Chondrocyte (in vitro differentiated cells): ENCODE measurements around the gene CHP2. TPM values are rescaled to one million over a fixed set of nuclear protein-coding genes. Genes with fewer than 3 reads are reported as not detected.

Source experiments
- DNase-seq: peaks from one replicate; pipeline ENCODE4 v3.0.0; 2021; ENCODE audit warnings: mixed read lengths, low spot score
- H3K27ac Mint-ChIP-seq: one replicate; pipeline ENCODE4 v1.8.0; 2021; ENCODE audit warnings: mild to moderate bottlenecking, moderate library complexity, mixed read lengths; ENCODE audit not compliant: unreplicated experiment
- H3K27me3 Mint-ChIP-seq: 2 replicates; pipeline ENCODE4 v1.8.0; 2021; ENCODE audit warnings: low read depth, mixed read lengths
- H3K36me3 Mint-ChIP-seq: 2 replicates; pipeline ENCODE4 v1.8.0; 2021; ENCODE audit warnings: low read depth, mixed read lengths
- H3K4me1 Mint-ChIP-seq: 2 replicates; pipeline ENCODE4 v1.8.0; 2021; ENCODE audit warnings: low read depth, mild to moderate bottlenecking, mixed read lengths
- H3K4me3 Mint-ChIP-seq: one replicate; pipeline ENCODE4 v1.8.0; 2021; ENCODE audit warnings: mild to moderate bottlenecking, moderate library complexity, mixed read lengths; ENCODE audit not compliant: unreplicated experiment
- H3K9me3 Mint-ChIP-seq: 2 replicates; pipeline ENCODE4 v1.8.0; 2021; ENCODE audit warnings: low read depth, mixed read lengths
- total RNA-seq: library from RNA; stranded (reverse); gene quantifications from 3 replicates; pipeline ENCODE4 v1.2.1, GENCODE V29; 2021
- TF ChIP-seq, protein P1 (sequence below): fragments of 200-600 bp; sonication (generic); IDR thresholded peaks from 2 replicates; pipeline ENCODE4 v1.5.0; 2021; ENCODE audit warnings: antibody characterized with exemption, mild to moderate bottlenecking, moderate library complexity

The CHP2 gene
- total RNA-seq, 1 donor from 2014 or later = not detected

DNA sequence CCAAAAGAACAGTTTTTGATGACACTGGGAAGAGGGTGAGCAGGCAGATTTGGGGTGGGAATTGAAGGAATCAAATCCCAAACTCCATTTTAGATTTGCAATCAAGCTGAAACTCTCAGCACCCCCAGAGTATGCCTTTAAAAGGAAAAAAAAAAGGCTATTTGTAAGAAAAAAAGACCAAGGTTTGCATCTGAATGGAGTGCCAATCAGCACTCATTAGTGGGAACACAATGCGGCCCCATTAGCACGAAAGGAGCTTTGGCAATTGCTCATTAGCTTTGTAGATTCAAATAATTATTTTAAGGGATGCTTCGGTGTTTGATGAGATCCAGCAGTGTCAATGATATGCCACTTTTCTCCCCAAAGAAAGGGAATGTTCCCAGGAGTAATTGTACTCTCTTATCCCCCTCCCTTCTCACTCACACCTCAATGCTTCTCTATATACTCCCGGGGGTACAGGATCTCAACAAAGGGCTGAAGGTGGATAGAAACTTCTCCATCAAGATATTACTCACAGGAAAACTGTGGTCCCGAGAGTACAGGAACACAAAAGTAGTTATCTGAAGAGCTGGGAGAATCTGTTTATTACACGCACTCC lies 32.2 kb downstream of the CHP2 start:
- peaks cover 3% of the 10 kb centered on the region for H3K9me3 Mint-ChIP-seq
- DNase-seq = no peak
- H3K4me3 Mint-ChIP-seq = no peak overlapping the region
- H3K27me3 Mint-ChIP-seq = peaks cover 20% of the 10 kb centered on the region
- TF ChIP-seq, protein P1, sequence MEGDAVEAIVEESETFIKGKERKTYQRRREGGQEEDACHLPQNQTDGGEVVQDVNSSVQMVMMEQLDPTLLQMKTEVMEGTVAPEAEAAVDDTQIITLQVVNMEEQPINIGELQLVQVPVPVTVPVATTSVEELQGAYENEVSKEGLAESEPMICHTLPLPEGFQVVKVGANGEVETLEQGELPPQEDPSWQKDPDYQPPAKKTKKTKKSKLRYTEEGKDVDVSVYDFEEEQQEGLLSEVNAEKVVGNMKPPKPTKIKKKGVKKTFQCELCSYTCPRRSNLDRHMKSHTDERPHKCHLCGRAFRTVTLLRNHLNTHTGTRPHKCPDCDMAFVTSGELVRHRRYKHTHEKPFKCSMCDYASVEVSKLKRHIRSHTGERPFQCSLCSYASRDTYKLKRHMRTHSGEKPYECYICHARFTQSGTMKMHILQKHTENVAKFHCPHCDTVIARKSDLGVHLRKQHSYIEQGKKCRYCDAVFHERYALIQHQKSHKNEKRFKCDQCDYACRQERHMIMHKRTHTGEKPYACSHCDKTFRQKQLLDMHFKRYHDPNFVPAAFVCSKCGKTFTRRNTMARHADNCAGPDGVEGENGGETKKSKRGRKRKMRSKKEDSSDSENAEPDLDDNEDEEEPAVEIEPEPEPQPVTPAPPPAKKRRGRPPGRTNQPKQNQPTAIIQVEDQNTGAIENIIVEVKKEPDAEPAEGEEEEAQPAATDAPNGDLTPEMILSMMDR = no peak
- no peak overlapping the region for H3K27ac Mint-ChIP-seq
- no peaks in the 10 kb centered on the region for H3K36me3 Mint-ChIP-seq
- no peaks in the 10 kb centered on the region for H3K4me1 Mint-ChIP-seq

DNA sequence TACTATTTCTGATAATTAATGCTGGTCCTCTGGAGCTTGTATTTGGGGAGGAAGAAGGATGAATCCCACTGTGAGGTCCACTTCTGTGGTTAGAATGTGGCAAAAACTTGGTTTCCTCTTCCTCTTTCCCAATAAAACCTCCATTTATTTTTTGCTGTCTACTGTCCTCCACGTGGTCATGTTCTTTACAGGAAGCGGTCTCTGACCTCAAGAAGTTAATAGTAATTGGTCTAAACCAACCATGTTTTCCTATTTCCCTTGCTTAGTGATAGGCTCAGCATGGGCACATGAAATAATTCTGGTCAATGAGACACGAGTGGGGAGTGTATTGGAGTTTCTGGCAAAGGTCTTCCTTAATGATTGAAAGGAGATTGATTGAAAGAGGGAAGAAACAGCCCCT lies 33.9 kb downstream of the CHP2 start:
- Mint-ChIP-seq H3K27me3 (peaks cover 16% of the 10 kb centered on the region), H3K4me3 (no peak overlapping the region), H3K4me1 (no peaks in the 10 kb centered on the region), H3K9me3 (peaks cover 3% of the 10 kb centered on the region), H3K36me3 (no peaks in the 10 kb centered on the region), H3K27ac (no peak overlapping the region)
- TF ChIP-seq, protein P1 = no peak
- no peak for DNase-seq

DNA sequence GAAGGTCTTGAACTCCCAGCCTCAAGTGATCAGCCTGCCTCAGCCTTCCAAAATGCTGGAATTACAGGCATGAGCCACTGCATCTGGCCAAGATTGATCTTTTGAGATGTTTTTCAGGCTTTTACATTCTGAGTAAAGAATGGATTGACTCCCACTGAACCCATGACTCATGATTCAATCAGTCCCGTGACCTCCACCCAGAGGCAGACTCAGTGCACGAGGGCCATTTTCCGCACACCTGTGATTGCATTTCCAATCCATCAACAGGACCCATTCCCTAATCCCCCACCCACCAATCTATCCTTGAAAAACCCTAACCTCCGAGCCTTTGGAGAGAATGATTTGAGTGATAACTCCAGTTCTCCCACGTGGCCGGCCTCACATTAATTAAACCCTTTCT lies 40.6 kb downstream of the CHP2 start:
- Mint-ChIP-seq H3K36me3 (no peaks in the 10 kb centered on the region), H3K27me3 (peaks cover 13% of the 10 kb centered on the region), H3K4me1 (no peaks in the 10 kb centered on the region), H3K4me3 (no peak overlapping the region), H3K9me3 (no peaks in the 10 kb centered on the region), H3K27ac (no peak overlapping the region)
- TF ChIP-seq, protein P1 = no peak
- no peak for DNase-seq

DNA sequence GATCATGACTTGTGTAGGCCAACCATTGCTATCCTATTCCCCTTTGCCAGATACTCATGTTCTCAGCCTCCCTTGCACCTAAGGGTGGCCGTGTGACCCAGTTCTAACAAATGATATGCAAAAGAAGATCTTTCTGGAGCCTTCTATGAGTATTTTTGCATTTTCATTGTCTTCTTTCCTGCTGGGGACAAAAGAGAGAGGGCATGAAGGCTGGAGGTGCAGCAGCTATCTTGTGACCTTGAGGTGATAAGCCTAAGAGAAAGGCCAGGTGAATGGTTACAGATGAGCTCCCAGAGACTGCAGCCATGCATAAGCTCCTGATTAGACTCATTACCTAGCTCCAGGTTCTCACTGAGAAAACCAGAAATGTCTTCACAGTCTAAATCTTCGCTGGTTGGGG lies 42.1 kb downstream of the CHP2 start:
- no peaks in the 10 kb centered on the region for H3K9me3 Mint-ChIP-seq
- H3K4me1 Mint-ChIP-seq = no peaks in the 10 kb centered on the region
- H3K27me3 Mint-ChIP-seq = peaks cover 15% of the 10 kb centered on the region
- TF ChIP-seq, protein P1 = no peak
- no peak overlapping the region for H3K27ac Mint-ChIP-seq
- H3K36me3 Mint-ChIP-seq = no peaks in the 10 kb centered on the region
- H3K4me3 Mint-ChIP-seq = no peak overlapping the region
- DNase-seq = no peak

DNA sequence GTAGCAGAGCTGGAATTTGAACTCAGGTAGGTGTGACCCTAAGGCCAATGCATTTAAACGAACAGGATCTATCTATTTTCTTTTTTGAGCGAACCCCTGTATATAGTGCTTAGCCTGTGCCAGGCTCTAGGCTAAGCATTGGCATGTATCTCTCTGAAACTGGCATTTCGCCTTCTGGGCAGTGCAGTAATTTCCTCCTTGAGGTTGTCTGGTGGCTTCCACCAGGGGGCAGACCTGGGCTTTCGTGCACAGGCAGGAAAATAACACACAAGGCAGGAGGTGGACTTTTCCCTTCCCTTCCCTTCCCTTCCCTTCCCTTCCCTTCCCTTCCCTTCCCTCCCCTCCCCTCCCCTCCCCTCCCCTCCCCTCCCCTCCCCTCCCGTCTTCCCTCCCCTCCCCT lies 46.6 kb downstream of the CHP2 start:
- Mint-ChIP-seq H3K4me1 (no peaks in the 10 kb centered on the region), H3K27ac (no peak overlapping the region), H3K4me3 (no peak overlapping the region), H3K9me3 (no peaks in the 10 kb centered on the region), H3K27me3 (peaks cover 25% of the 10 kb centered on the region), H3K36me3 (no peaks in the 10 kb centered on the region)
- TF ChIP-seq, protein P1 = peak; percentile 77
- DNase-seq = no peak
